GM19372 (cell line): ENCODE measurements around the gene SHISA5.

Experiments
- ATAC-seq: cut with Tn5 transposase; IDR thresholded peaks from one replicate; pipeline ENCODE4 v1.9.1; 2021; ENCODE audit warnings: mild to moderate bottlenecking, low read depth, moderate library complexity; ENCODE audit not compliant: unreplicated experiment

The SHISA5 gene

DNA sequence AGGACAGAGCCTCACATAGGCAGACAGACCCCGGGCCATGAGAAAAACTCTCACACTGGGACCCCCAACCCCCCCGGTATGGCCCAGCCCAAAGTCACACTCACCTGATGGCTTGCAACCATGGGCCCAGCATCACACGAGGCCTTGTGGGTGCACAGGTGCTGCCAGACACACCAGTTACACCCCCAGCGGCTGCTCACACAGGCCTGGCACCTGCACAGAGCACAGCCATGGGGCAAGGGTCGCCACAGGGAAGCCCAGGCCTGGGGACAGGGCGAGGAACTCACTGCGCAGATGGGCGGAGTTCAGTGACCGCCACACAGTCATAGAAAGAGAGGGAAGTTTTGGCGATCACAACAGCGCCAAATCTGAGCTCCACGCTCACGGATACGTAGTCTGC, 83.4 kb downstream of the SHISA5 start:
- no peak for ATAC-seq

DNA sequence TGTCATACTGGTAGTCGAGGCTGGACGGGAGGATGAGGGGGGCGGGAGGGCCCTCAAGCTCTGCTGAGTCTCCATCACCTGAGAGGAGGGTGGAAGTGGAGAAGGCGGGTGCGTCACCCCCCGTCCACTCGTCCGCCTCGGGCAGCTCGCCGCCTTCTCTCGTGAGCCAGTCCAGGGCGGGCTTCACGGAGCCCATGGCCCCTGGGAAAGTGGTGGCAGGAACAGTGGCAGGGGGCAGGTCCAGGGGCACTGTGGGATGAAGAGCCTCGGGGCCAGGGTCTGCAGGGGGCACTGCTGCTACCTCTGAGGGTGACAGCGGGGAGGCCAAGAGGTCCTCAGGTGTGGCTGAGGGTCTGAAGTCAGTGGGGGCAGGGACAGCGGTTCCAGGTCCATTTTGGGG, 84.4 kb downstream of the SHISA5 start:
- ATAC-seq: no peak

DNA sequence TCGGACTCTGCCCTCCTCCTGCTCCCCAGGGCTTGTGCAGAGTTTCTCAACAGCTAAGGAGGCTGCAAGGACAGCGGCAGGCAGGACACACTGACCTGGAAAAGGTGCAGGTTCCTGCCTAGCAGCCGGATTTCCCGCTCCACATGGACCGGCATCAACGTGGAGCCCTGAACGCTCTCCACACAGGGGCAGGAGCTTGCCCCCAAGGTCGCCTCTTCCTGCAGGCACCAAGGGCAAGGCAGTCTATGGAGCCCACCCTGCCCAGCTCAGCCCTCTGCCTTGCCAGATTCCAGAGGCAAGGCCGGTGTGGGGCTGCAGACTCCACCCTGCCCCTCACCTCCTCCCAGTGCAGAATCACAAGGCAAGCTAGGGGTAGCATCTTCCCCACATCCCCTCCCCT, 84.8 kb downstream of the SHISA5 start:
- ATAC-seq: no peak

DNA sequence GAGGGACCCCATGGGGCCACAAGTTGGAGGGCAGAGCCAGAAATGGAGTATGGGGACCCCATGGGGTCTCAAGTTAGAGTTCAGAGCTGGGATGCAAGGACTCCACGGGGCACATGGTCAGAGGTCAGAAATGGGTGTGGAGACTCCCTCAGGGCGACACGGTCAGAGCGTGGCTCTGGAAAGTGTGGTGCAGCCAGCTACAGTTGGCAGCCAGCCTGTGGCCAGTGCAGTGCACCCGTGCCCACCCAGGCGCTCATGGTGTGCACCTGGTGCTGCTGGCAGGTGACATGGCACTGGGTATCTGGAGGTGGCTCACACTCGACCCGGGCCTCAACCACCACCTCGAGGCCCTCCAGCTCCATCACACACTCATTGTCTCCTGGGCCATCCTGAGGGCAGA, 85.3 kb downstream of the SHISA5 start:
- ATAC-seq: no peak

DNA sequence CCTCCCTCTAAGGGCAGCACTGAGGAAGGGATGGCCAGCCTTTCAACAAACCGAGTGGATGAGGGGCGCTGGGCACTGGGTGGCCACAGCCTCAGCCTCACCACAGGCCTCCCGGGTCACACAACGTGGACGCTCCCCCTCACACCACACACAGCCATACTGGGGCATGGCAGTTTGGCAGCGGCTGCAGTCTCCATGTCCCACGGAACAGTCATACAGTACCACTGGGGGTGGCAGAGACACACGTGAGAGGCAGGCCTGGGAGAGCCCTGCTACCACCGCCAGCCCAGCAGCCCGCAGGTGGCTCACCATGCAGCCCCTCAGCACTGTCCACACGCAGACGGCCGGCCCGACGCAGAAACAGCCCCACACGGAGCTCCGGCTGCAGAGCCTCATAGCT, 85.8 kb downstream of the SHISA5 start:
- ATAC-seq: no peak
